Kidney (tissue), 14 donors: Measurements from ENCODE around the gene CHRM4. TPM values are rescaled to one million over a fixed set of nuclear protein-coding genes. Genes with fewer than 3 reads are reported as not detected.

Experiments
- DNase-seq, 5 donors: peaks; one replicate each; pipeline ENCODE4 v3.0.0-alpha.2; 2013 to 2020
- FAIRE-seq: peaks from 2 replicates; lab custom pipeline; 2012; peaks lifted over from hg19 to GRCh38; lab: Jason Lieb, UNC
- H3K27ac ChIP-seq, 2 donors: one replicate each; pipeline ENCODE4 v1.7.0; 2013; ENCODE audit warnings: low read depth in 2 of 2, low read length in 2 of 2, inconsistent platforms in 1 of 2
- H3K27me3 ChIP-seq: one replicate; pipeline ENCODE4 v1.7.1; 2013; ENCODE audit warnings: low read length, inconsistent platforms; ENCODE audit not compliant: control insufficient read depth, insufficient read depth
- H3K36me3 ChIP-seq, 3 donors: one replicate each; pipeline versions ENCODE4 v1.7.0 to v1.7.1; 2013; ENCODE audit warnings: low read length in 3 of 3, control low read depth in 1 of 3, inconsistent platforms in 1 of 3; ENCODE audit not compliant: insufficient read depth in 3 of 3, control insufficient read depth in 2 of 3
- H3K4me1 ChIP-seq, 3 donors: one replicate each; pipeline versions ENCODE4 v1.7.0 to v1.7.1; 2013; ENCODE audit warnings: low read length in 3 of 3, inconsistent platforms in 1 of 3, low read depth in 1 of 3; ENCODE audit not compliant: control insufficient read depth in 2 of 3, insufficient read depth in 2 of 3
- H3K4me3 ChIP-seq, 3 donors: one replicate each; pipeline versions ENCODE4 v1.7.0 to v1.8.1; 2013; ENCODE audit warnings: low read length in 3 of 3, control low read depth in 1 of 3, inconsistent platforms in 1 of 3
- H3K9ac ChIP-seq, 3 donors: one replicate each; pipeline versions ENCODE4 v1.7.0 to v1.7.1; 2013; ENCODE audit warnings: low read length in 3 of 3, control low read depth in 1 of 3, inconsistent platforms in 1 of 3
- H3K9me3 ChIP-seq, 3 donors: one replicate each; pipeline versions ENCODE4 v1.7.0 to v1.7.1; 2013; ENCODE audit warnings: low read length in 3 of 3, control low read depth in 1 of 3, inconsistent platforms in 1 of 3; ENCODE audit not compliant: control insufficient read depth in 2 of 3, insufficient read depth in 1 of 3
- intact Hi-C: fragments of 100-400 bp; cut with DNase I; formaldehyde crosslinking; loops from one replicate; pipeline ENCODE4 v1.11.1; 2022
- polyA plus RNA-seq: library from polyadenylated mRNA; stranded (reverse); fragments of 350-450 nt; fragmentation: Illumina TruSeq; extraction: RNeasy Lipid Tissue Mini Kit (QIAGEN cat#74804); gene quantifications from one replicate; pipeline ENCODE4 v1.2.3, GENCODE V29; 2014; ENCODE audit warnings: low read depth, low replicate concordance; ENCODE audit not compliant: insufficient read depth
- total RNA-seq: library from RNA; stranded (reverse); fragmentation: NEBNext Ultra II Directional; extraction: Animal tissue kit (Norgen Biotek cat#: 25700); gene quantifications from one replicate; pipeline ENCODE4 v1.2.1, GENCODE V29; 2021
- TF ChIP-seq, protein P1 (sequence below): IDR thresholded peaks from 3 replicates; pipeline ENCODE4 v1.5.1; 2012; ENCODE audit warnings: mild to moderate bottlenecking, moderate library complexity, borderline replicate concordance; ENCODE audit not compliant: insufficient read depth; ENCODE audit errors: extremely low read depth
- donor health status: control.
- donor health status: control.
- donor health status: control.
- donor health status: control.
- donor health status: control.
- donor health status: DM: yes; HTN: yes; CAD: no.
- donor health status: Normal renal cell carcinoma (clear cell type).

The CHRM4 gene
- total and polyA plus RNA-seq, 2 donors from 2014 or later: 0.16 TPM; not detected in 1

DNA sequence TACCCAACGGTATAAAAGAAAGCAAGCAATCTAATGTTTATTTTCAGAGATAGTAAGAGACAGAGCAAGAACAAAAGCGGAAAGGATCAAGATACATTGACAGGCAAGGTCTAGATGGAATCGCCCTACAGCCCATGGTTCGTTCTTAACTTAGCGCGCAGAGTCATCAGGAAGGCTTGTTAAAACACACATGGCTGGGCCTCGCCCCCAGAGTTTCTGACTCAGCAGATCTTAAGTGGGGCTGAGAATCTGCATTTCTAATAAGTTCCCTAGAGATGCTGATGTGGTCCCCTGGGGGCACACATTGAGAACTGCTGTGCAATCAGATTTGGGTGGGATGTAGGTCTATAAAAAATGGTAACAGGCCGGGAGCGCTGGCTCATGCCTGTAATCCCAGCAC, 35.8 kb upstream of the CHRM4 start:
- no peaks in the 10 kb centered on the region for H3K4me1 ChIP-seq
- H3K27me3 ChIP-seq: no peaks in the 10 kb centered on the region
- H3K4me3 ChIP-seq: no peak overlapping the region
- DNase-seq (no peak), FAIRE-seq (no peak)
- no peak overlapping the region for H3K9ac ChIP-seq
- TF ChIP-seq, protein P1, sequence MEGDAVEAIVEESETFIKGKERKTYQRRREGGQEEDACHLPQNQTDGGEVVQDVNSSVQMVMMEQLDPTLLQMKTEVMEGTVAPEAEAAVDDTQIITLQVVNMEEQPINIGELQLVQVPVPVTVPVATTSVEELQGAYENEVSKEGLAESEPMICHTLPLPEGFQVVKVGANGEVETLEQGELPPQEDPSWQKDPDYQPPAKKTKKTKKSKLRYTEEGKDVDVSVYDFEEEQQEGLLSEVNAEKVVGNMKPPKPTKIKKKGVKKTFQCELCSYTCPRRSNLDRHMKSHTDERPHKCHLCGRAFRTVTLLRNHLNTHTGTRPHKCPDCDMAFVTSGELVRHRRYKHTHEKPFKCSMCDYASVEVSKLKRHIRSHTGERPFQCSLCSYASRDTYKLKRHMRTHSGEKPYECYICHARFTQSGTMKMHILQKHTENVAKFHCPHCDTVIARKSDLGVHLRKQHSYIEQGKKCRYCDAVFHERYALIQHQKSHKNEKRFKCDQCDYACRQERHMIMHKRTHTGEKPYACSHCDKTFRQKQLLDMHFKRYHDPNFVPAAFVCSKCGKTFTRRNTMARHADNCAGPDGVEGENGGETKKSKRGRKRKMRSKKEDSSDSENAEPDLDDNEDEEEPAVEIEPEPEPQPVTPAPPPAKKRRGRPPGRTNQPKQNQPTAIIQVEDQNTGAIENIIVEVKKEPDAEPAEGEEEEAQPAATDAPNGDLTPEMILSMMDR: no peak
- H3K9me3 ChIP-seq: no peaks in the 10 kb centered on the region
- peaks cover 6 to 12% (median 10%) of the 10 kb centered on the region in 3 donors for H3K36me3 ChIP-seq
- no peak overlapping the region for H3K27ac ChIP-seq
- intact Hi-C loops: no loop called here

DNA sequence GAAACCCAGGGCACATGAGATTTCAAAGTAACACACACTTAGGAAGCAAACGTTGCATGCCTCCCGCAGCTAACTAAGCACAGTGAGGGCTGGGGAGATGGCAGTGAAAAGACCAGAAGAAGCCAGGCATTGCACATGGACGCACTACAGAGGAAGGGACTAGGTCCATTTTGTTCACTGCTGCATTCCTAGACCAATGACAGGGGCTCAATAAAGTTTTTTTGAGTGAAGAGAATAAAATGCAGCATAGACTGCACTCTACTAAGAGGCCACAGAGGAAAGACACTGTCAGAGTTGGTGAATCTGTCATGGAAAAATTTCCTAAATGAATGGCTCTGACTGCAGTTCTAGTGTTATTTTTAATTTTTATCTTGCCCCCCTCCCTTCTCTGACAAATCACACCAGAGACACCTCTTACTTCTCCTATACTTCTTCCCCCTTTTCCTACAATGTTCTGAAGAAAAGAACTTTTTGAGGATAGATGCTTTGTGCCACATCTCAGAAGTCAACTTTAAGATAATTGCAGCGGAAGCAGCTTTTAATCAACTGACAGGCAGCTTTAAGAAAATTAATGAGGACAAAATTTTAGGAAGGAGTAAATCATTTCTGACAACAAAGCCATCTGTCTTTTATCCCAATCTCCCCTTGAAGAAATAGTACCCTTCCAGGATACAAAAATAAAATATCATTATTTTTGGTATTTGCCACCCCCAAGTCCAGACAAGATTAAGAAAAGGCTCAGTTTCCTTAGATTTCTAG, 34.8 kb upstream of the CHRM4 start:
- FAIRE-seq (no peak), DNase-seq (peak in 1 of 5 donors; percentile 19)
- Histone ChIP-seq H3K9ac (no peak overlapping the region), H3K36me3 (peaks cover 6 to 12% (median 12%) of the 10 kb centered on the region in 3 donors), H3K27me3 (no peaks in the 10 kb centered on the region), H3K4me1 (no peaks in the 10 kb centered on the region), H3K4me3 (no peak overlapping the region), H3K9me3 (no peaks in the 10 kb centered on the region), H3K27ac (no peak overlapping the region)
- TF ChIP-seq, protein P1: no peak
- intact Hi-C loops: no loop called here

DNA sequence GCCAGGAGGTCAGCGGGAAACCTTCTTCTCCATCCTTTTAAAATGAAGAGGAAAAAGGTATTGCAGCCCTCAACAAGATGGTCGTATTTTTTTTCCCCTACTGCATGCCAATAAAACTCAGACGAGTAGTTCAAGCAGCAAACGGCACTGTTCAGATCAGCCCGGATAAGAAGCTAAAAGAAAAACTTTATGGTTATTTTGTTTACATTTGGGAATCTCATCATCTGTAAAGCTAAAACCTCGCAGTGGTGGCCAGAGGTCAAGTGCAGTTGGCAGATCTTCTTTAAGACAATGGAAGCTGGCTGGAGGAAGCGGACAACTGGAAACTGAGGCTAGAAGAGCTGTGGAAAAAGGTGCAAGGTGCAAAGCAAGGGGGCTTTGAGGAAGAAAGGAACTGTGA, 31.0 kb upstream of the CHRM4 start:
- Histone ChIP-seq H3K4me3 (no peak overlapping the region), H3K4me1 (no peaks in the 10 kb centered on the region), H3K36me3 (peaks cover 0 to 11% (median 9%) of the 10 kb centered on the region in 3 donors), H3K27ac (no peak overlapping the region), H3K27me3 (no peaks in the 10 kb centered on the region), H3K9me3 (no peaks in the 10 kb centered on the region), H3K9ac (no peak overlapping the region)
- DNase-seq (no peak), FAIRE-seq (no peak)
- intact Hi-C loops: no loop called here
- TF ChIP-seq, protein P1: no peak
